Hippocampal formation (tissue), 2 donors: ENCODE results near the gene OVOL2.
"Not testable (repeated sequence)": the region's sequence is repeated elsewhere in the genome, so short reads cannot be mapped to it uniquely, and the experiment has no call there.

ENCODE experiments used
- DNase-seq, 2 donors: peaks; one replicate each; lab custom pipeline; 2025; lab: John Stamatoyannopoulos, UW

Gene OVOL2

GRCh38 chr20:18057994-18058349, 256 bp upstream of the OVOL2 start:
- no peak for DNase-seq

GRCh38 chr20:18056174-18057100, 1.3 kb downstream of the OVOL2 start:
- no peak for DNase-seq

GRCh38 chr20:18055261-18055660, 2.5 kb downstream of the OVOL2 start:
- no peak for DNase-seq

GRCh38 chr20:18052856-18053255, 4.9 kb downstream of the OVOL2 start:
- no peak for DNase-seq

- no peak for DNase-seq
Observed at GRCh38 chr20:18050628-18051027, 7.1 kb downstream of the OVOL2 start.

- DNase-seq: no peak
Observed at GRCh38 chr20:18048176-18048575, 9.5 kb downstream of the OVOL2 start.

- DNase-seq: no peak
Observed at GRCh38 chr20:18046535-18046934, 11.2 kb downstream of the OVOL2 start.

- DNase-seq: no peak
Observed at GRCh38 chr20:18042229-18042628, 15.5 kb downstream of the OVOL2 start.

GRCh38 chr20:18041462-18041861, 16.3 kb downstream of the OVOL2 start:
- no peak for DNase-seq

GRCh38 chr20:18039063-18039462, 18.7 kb downstream of the OVOL2 start:
- no peak for DNase-seq

GRCh38 chr20:18034039-18034438, 23.7 kb downstream of the OVOL2 start:
- no peak for DNase-seq

GRCh38 chr20:18032977-18033892, 24.5 kb downstream of the OVOL2 start:
- DNase-seq: no peak

GRCh38 chr20:18031888-18032509, 25.7 kb downstream of the OVOL2 start:
- no peak for DNase-seq

- no peak for DNase-seq
Observed at GRCh38 chr20:18031050-18031449, 26.7 kb downstream of the OVOL2 start.

- no peak for DNase-seq
Observed at GRCh38 chr20:18030020-18030419, 27.7 kb downstream of the OVOL2 start.

GRCh38 chr20:18027011-18027410, 30.7 kb downstream of the OVOL2 start:
- DNase-seq: not testable (repeated sequence)

GRCh38 chr20:18024606-18025127, 33.0 kb downstream of the OVOL2 start:
- DNase-seq: no peak

- no peak for DNase-seq
Observed at GRCh38 chr20:18020931-18021330, 36.8 kb downstream of the OVOL2 start.

- no peak for DNase-seq
Observed at GRCh38 chr20:18019068-18019467, 38.6 kb downstream of the OVOL2 start.

- DNase-seq: no peak
Observed at GRCh38 chr20:18018100-18018499, 39.6 kb downstream of the OVOL2 start.

GRCh38 chr20:18016772-18017171, 40.9 kb downstream of the OVOL2 start:
- DNase-seq: no peak

- DNase-seq: peak in 1 of 2 donors; percentile 10
Observed at GRCh38 chr20:18014411-18014810, 43.3 kb downstream of the OVOL2 start.
